HG03039 (cell line): ENCODE data around the gene SMCO4.

Experiments used
- ATAC-seq: cut with Tn5 transposase; IDR thresholded peaks from one replicate; pipeline ENCODE4 v1.9.1; 2021; ENCODE audit warnings: mild to moderate bottlenecking, moderate library complexity; ENCODE audit not compliant: unreplicated experiment

SMCO4 gene

GRCh38 chr11:93529707-93530467, 13.3 kb downstream of the SMCO4 start:
- ATAC-seq = peak; percentile 44

GRCh38 chr11:93528757-93529645, 14.2 kb downstream of the SMCO4 start:
- ATAC-seq = no peak

GRCh38 chr11:93528252-93528651, 14.9 kb downstream of the SMCO4 start:
- ATAC-seq = no peak

- ATAC-seq = no peak
Observed at GRCh38 chr11:93526641-93527583, 16.3 kb downstream of the SMCO4 start.

- ATAC-seq = no peak
Observed at GRCh38 chr11:93526346-93526633, 16.9 kb downstream of the SMCO4 start.

GRCh38 chr11:93525601-93526345, 17.4 kb downstream of the SMCO4 start:
- ATAC-seq = peak; percentile 24

- ATAC-seq = no peak
Observed at GRCh38 chr11:93524858-93525257, 18.3 kb downstream of the SMCO4 start.

GRCh38 chr11:93524173-93524536, 19.0 kb downstream of the SMCO4 start:
- ATAC-seq = no peak

GRCh38 chr11:93520726-93521509, 22.3 kb downstream of the SMCO4 start:
- ATAC-seq = no peak

GRCh38 chr11:93519179-93519578, 24.0 kb downstream of the SMCO4 start:
- no peak for ATAC-seq

GRCh38 chr11:93518081-93518480, 25.1 kb downstream of the SMCO4 start:
- ATAC-seq = no peak

- no peak for ATAC-seq
Observed at GRCh38 chr11:93517611-93518010, 25.6 kb downstream of the SMCO4 start.

GRCh38 chr11:93517041-93517440, 26.1 kb downstream of the SMCO4 start:
- ATAC-seq = no peak

GRCh38 chr11:93515441-93516025, 27.7 kb downstream of the SMCO4 start:
- ATAC-seq = no peak

GRCh38 chr11:93514712-93515111, 28.5 kb downstream of the SMCO4 start:
- no peak for ATAC-seq

GRCh38 chr11:93513772-93514171, 29.4 kb downstream of the SMCO4 start:
- ATAC-seq = no peak

GRCh38 chr11:93512949-93513667, 30.1 kb downstream of the SMCO4 start:
- peak; percentile 48 for ATAC-seq

- peak; percentile 92 for ATAC-seq
Observed at GRCh38 chr11:93512073-93512475, 31.1 kb downstream of the SMCO4 start.
